ENCODE results near the gene SAE1.
A peak's percentile ranks its signal among the peaks of the same experiment; 100 is the strongest.

Gene SAE1

DNA sequence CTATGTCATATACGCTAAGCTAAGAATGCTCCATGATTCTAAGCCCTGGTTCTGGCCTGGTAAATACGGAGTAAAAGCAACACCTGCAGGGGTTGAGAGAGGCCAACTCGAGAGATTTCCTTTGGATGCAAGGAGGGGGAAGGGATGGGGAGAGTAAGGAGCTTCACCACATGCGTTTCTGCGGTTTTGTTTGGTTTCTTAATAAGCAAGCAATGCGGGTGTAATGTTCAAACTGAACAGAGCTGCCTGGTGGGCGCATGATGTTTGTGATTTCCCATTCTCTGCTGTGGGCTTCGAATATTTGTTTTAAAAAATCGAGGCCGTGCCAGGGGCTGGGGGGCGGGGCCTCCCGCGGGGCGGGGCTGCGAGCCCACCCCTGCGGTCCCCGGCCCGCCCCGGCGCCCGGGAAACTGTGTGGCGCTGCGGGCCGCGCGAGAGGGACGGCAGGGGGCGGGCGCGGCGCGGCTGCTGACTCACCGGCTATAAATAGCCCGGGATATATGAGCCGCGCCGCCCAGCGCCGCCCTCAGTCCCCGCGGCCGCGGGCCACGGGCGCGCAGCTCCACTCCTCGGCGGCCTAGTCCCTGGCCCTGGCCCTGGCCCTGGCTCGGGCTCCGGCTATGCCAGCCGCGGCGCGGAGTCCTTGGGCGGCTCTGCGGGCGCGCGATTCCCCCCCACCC is 95.3 kb downstream of the SAE1 start:
- DNase-seq, result no peak

DNA sequence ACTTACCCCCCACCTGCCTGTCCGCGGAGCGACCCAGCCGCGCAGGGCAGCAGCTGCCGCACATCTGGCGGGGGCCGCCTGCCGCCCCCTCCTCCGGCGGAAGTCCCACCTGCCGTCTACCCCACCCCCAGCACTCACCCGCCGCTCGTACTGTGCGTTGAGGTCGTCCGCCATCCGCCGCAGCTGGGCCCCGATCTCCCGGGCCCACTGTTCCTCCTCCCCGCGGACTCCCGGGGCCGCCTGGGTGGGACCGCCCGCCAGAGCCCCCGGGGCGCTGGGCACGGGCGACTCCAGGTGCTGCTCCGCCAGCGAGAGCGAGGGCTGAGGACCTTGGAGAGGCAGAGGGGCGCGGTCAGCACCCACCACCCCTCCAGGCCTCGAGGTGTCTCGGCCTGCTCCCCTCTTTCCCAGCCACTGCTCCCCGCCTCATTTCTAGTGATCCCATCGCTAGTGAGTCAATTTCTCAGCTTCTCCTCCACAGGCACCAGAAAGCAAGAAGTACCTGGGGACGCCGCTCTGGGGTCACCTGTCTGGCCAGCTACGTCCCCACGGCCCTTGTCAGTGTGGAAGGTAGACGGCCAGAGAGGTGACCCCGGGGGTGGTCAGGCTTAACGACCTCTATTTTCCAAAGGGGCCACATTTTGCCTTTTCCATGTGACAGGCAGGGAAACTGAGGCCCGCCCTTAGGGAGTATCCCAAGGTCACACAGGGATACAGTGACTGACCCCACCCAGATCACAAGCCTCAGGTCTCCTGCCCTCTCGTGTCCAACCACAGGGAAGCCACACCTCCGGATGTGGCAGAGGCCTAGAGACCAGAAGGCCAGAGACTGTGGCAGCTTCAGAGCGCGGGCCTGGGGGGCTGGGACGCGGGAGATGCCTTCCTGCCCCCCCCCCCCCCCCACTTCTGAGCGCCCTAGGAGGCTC is 96.1 kb downstream of the SAE1 start:
- no peak for DNase-seq

- DNase-seq, result no peak
Observed at GRCh38 chr19:47227352-47228167, 96.9 kb downstream of the SAE1 start.

DNA sequence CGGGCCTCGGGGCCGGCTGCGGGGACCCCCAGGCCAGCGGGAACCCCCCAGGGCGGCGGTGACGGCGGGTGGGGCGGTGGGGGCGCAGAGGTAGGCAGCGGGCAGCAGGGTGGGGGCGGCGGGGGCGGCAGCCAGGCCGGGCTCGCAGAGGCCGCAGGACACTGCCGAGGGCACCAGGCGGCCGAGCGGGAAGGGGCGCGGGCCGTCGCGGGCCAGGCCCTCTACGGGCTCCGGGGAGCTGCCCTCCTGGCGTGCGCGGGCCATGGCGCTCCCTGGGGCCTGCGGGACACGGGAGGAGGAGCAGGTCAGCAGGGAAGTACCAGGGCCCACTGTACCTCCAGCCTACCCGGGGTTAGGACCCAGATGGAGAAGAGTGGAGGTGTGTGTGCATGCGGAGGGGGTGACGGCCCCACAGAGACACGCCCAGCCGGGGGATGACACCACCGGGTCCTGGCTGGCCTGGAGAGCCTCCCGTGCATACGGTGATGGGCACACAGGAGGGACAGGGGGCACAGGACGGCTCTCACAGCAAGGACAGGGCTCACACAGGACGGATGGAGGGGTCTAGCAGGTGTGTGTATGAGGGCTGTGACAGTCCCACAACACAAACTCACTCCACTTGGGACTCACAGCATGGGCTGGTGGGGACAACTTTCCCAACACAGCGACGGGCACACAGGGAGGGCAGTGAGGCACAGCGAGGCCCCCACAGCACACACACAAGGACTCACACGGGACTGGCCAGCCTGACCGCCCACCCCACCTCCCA is 97.7 kb downstream of the SAE1 start:
- no peak for DNase-seq

DNA sequence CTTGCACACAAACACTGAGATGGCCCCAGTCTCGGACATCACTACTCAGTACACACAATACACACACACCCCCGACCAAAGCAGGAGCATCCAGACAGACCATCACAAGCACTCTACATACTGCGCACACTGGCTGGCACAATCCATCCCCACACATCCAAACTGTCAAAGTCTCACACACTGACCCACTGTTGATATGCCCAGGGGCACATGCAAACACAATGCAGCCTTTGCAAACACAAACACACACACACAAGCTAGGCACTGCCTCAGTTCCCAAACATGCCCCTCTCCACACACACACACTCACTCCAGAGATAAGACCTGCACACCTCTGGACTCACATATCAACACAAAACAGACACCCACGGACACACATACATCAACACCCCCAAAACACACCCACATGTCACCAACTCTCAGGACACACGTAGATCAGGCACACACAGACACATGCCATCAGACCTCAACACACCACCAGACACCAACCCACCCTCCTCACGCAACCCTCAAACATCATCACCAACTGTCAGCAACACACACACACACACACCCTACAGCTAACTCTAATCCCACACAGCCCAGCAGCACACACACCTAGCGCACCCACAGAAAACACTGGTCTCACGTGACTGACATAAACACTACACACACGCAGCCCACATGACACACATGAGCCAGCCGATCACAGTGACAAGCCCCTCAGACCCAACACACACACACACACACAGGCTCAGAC is 98.5 kb downstream of the SAE1 start:
- DNase-seq, result no peak

GRCh38 chr19:47229676-47230053 is 99.0 kb downstream of the SAE1 start:
- DNase-seq, result no peak

- DNase-seq, result no peak
Observed at GRCh38 chr19:47230054-47230920, 99.7 kb downstream of the SAE1 start.

GRCh38 chr19:47230921-47231214 is 100.2 kb downstream of the SAE1 start, which contains the start of gene BBC3:
Gene BBC3 (minus strand): TSS chr19:47231199. CDS start chr19:47228431, 2,768 bp downstream.
- no peak for DNase-seq

GRCh38 chr19:47231215-47232054 is 100.8 kb downstream of the SAE1 start:
- DNase-seq, result no peak

- DNase-seq, result no peak
Observed at GRCh38 chr19:47232422-47233211, 102.0 kb downstream of the SAE1 start.

DNA sequence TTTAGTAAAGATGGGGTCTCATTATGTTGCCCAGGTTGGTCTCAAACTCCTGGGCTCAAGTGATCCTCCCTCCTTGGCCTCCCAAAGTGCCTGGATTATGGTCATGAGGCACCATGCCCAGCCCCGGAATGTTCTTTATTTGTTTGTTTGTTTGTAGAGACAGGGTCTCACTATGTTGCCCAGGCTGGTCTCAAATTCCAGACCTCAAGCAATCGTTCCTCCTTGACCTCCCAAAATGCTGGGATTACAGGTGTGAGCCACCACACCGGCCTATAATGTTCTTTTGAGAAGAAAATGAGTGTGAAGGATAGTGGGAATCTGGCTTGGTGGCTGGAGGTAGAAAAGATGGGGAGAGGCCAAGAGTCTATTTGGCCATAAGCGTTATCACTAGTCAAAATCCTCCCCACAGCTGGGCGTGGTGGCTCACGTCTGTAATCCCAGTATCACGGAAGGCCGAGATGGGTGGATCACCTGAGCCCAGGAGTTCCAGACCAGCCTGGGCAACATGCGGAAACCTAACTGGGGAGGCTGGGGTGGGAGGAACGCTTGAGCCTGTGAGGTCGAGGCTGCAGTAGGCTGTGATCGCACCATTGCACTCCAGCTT is 105.5 kb downstream of the SAE1 start:
- no peak for DNase-seq

- no peak for DNase-seq
Observed at GRCh38 chr19:47239152-47239551, 108.5 kb downstream of the SAE1 start.

DNA sequence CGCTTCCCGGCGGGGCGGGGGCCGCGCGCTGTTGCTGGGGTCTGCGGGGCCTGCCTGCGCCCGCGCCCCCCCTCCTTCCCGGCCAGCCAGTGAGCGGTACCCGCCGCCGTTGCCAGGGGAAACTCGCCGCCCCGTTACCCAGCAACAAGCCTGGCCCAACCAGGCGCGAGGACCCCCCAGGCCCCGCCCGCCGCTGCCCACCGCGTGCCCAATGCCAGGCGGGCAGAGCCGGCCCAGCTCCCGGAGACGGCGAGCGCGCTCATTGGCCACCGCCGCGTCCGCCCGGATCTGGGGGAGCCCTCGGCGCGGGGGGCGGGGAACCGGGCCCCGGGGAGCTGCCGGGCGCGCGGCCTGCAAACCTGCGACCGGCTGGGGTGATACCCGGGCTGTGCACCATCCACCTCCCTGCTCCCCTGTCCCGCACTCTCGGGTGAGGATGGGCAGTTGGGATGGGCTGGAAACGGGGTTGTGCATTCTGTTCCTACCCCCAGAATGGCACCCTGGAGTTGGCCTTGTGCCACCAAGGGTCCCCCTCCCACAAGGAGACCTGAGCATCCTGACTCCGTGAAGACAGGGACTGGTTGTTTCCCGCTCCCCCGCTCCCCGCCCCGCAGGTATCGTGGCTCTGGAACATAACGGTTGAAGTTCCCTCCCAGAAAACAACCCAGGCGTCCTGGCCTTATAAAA is 109.1 kb downstream of the SAE1 start:
- DNase-seq, result peak; percentile 51

DNA sequence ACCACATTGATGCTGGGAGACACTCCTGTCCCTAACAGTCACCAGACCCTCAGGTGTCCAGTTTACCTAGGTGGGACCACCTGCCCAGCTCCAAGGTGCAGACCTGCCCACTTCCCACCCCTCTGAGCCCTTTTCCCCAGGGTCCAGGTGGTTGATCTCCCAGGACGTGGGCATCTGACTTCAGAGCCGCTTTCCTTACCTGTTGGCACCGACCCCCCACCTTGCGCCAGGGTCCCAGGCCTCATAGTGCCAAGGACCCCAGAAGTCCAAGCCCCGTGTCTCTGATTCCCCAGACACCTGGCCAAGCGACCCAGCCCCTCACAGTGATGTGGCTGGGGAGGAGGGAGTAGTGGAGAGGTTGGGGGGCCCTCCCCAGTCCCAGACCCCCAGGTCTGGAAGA is 109.9 kb downstream of the SAE1 start:
- no peak for DNase-seq

DNA sequence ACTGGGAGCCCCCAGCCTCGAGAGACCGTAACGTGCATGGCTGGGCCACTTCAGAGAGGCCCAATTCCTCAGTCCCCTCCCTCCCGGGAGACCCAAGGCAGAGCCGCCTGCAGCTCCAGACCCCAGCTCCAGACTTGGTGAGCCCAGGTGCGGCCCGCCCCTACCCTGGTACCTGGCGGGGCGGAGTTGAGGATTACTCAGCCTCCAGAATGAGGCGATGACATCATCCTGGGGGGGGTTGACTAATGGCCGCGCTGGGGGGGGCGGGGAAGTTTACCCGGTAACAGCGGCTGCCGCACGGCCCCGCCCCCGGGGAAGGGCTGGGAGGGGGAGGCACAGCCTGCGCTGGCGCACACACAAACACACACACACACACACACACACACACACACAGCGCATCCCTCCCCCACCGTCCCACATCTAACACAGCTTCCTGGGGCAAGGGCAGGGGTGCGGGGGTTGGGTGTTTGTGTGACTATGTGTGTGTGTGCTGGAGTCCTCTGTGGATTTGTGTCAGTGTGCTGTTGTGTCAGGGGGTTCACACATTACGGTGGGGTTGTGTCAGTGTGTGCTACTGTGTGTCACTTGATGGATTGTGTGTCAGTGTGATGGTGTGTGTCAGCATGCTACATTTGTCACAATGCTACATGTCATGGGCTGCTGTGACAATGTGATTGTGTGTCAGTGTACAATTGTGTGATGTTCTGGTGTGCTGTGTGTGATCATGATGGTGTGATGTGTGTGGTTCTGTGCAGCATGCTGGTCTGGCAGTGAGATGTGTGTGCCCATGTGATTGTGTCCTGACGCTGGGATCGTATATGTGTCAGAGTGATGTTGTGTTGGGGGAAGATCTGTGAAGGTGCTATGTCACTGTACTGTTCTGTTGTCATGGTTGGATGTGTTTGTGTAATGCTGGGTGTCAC is 110.6 kb downstream of the SAE1 start:
- no peak for DNase-seq

- DNase-seq, result no peak
Observed at GRCh38 chr19:47241919-47242577, 111.4 kb downstream of the SAE1 start.
